ENCODE results near the gene SNTA1. TPM values are rescaled to one million over a fixed set of nuclear protein-coding genes. Genes with fewer than 3 reads are reported as not detected.
A peak's percentile ranks its signal among the peaks of the same experiment; 100 is the strongest.

Gene SNTA1
- total RNA-seq, 2 experiments from 2014 or later: 5.6 to 5.8 TPM

- no peaks in the 10 kb centered on the region for H3K27me3 Mint-ChIP-seq
- intact Hi-C loops (cut with micrococcal nuclease): no loop called here
- no peaks in the 10 kb centered on the region for H3K9me3 Mint-ChIP-seq
- CTCF ChIA-PET: no interaction called here
- POLR2A ChIA-PET: interaction anchor here (0.6 kb wide), 2 partner anchors 12 to 263 kb away, joined by 3 read pairs; no protein-coding TSS in a partner anchor
- DNase-seq (no peak), ATAC-seq (no peak)
- no peak for TF ChIP-seq CTCF (IDR thresholded peaks at IDR 0.05)
- no peak overlapping the region for H3K27ac Mint-ChIP-seq
- no peaks in the 10 kb centered on the region for H3K4me1 Mint-ChIP-seq (ENCODE audit: low read depth)
- no peak overlapping the region for H3K4me3 Mint-ChIP-seq
- H3K36me3 Mint-ChIP-seq (ENCODE audit: low read depth): no peaks in the 10 kb centered on the region
Observed at GRCh38 chr20:33419140-33419974, 24.2 kb downstream of the SNTA1 start.

- intact Hi-C loops (cut with micrococcal nuclease): no loop called here
- ChIA-PET CTCF (no interaction called here), POLR2A (no interaction called here)
- H3K27ac Mint-ChIP-seq: no peak overlapping the region
- no peak overlapping the region for H3K4me3 Mint-ChIP-seq
- H3K36me3 Mint-ChIP-seq (ENCODE audit: low read depth): no peaks in the 10 kb centered on the region
- no peaks in the 10 kb centered on the region for H3K9me3 Mint-ChIP-seq
- DNase-seq (no peak), ATAC-seq (no peak)
- H3K4me1 Mint-ChIP-seq (ENCODE audit: low read depth): no peaks in the 10 kb centered on the region
- no peaks in the 10 kb centered on the region for H3K27me3 Mint-ChIP-seq
- TF ChIP-seq CTCF (IDR thresholded peaks at IDR 0.05): no peak
Observed at GRCh38 chr20:33418033-33418432, 25.5 kb downstream of the SNTA1 start.

- H3K4me3 Mint-ChIP-seq: no peak overlapping the region
- no peaks in the 10 kb centered on the region for H3K27me3 Mint-ChIP-seq
- H3K36me3 Mint-ChIP-seq (ENCODE audit: low read depth): no peaks in the 10 kb centered on the region
- DNase-seq (peak; percentile 24), ATAC-seq (no peak)
- no peaks in the 10 kb centered on the region for H3K4me1 Mint-ChIP-seq (ENCODE audit: low read depth)
- intact Hi-C loops (cut with micrococcal nuclease): no loop called here
- ChIA-PET CTCF (interaction anchor here (1.2 to 1.4 kb wide), 2 partner anchors 14 to 28 kb away, joined by 3 read pairs; partner anchors contain the start of gene CDK5RAP1), POLR2A (no interaction called here)
- no peak overlapping the region for H3K27ac Mint-ChIP-seq
- TF ChIP-seq CTCF (IDR thresholded peaks at IDR 0.05): peak; percentile 37
- no peaks in the 10 kb centered on the region for H3K9me3 Mint-ChIP-seq
Observed at GRCh38 chr20:33415948-33416347, 27.6 kb downstream of the SNTA1 start.

- H3K27ac Mint-ChIP-seq: no peak overlapping the region
- peaks cover under 1% of the 10 kb centered on the region for H3K4me1 Mint-ChIP-seq (ENCODE audit: low read depth)
- no peaks in the 10 kb centered on the region for H3K9me3 Mint-ChIP-seq
- ChIA-PET CTCF (interaction anchor here (0.9 kb wide), 1 partner anchor 255 kb away, joined by 6 read pairs; the partner anchor contains the start of gene ACTL10), POLR2A (no interaction called here)
- intact Hi-C loops (cut with micrococcal nuclease): no loop called here
- no peak overlapping the region for H3K4me3 Mint-ChIP-seq
- H3K36me3 Mint-ChIP-seq (ENCODE audit: low read depth): peaks cover 3% of the 10 kb centered on the region
- DNase-seq (no peak), ATAC-seq (no peak)
- no peaks in the 10 kb centered on the region for H3K27me3 Mint-ChIP-seq
- no peak for TF ChIP-seq CTCF (IDR thresholded peaks at IDR 0.05)
Observed at GRCh38 chr20:33412484-33412838, 31.1 kb downstream of the SNTA1 start.

GRCh38 chr20:33411711-33412483 lies 31.7 kb downstream of the SNTA1 start:
- Mint-ChIP-seq H3K36me3 (ENCODE audit: low read depth) (peaks cover 8% of the 10 kb centered on the region), H3K4me3 (no peak overlapping the region), H3K27ac (no peak overlapping the region), H3K4me1 (ENCODE audit: low read depth) (peaks cover 5% of the 10 kb centered on the region), H3K9me3 (no peaks in the 10 kb centered on the region), H3K27me3 (no peaks in the 10 kb centered on the region)
- ChIA-PET POLR2A (no interaction called here), CTCF (interaction anchor here (0.9 kb wide), 1 partner anchor 255 kb away, joined by 6 read pairs; the partner anchor contains the start of gene ACTL10)
- DNase-seq (no peak), ATAC-seq (no peak)
- intact Hi-C loops (cut with micrococcal nuclease): no loop called here
- no peak for TF ChIP-seq CTCF (IDR thresholded peaks at IDR 0.05)

Measured in activated CD8-positive, alpha-beta T cell treated with anti-CD3 and anti-CD28 coated beads for 36 hours (primary cell).